Measurements from ENCODE around the gene ITLN2.
A peak's percentile ranks its signal among the peaks of the same experiment; 100 is the strongest.
"Not testable (repeated sequence)": the region's sequence is repeated elsewhere in the genome, so short reads cannot be mapped to it uniquely, and the experiment has no call there.

The ITLN2 gene
- 0 to 0.31 reads per million in 2 donors for total RNA-seq

GRCh38 chr1:160954158-160955104 lies at the start of gene ITLN2:
Gene ITLN2 (minus strand): TSS chr1:160954809. CDS start chr1:160954741, 68 bp downstream.
- peak in 4 of 5 experiments; percentile 7 to 74 (median 16) for DNase-seq

GRCh38 chr1:161001525-161001924 lies 46.9 kb upstream of the ITLN2 start:
- DNase-seq, result no peak

DNA sequence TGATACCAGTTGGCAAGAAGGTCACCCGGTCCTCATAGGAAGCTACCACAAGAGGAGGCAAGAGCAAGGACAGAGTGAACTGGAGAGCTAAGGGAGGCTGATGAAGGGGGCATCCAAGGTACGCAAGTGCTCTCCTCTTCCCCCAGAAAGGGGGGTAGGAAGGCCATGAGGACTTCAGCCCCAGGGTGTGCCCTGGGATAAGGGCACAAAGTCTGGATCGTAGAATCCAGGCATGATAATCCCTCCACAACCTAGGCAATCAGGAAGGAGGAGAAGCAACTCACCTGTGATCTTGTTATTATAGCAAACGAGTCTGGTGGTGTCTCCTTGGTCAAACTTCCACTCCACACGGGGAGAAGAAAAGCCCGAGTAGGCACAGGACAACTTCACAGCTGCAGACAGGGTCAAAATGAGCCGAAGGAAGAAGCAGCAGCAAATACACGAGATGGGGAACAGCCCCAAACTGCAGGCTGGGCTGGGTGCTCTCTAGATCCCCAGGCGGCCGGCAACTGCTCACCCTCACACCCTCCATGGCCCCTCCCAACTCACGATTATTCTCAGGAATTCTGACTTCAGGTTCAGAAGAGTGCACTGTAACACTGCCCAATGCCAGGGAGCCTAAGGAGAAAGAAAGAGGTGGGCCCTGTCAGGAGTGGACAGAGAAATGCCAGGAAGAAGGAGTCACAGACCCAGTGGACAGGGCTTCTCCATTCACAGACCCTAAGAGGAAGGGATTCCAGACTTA lies 46.3 kb upstream of the ITLN2 start:
- no peak for DNase-seq

- DNase-seq, result no peak
Measured at GRCh38 chr1:160999376-160999775, 44.8 kb upstream of the ITLN2 start.

- peak in 3 of 5 experiments; percentile 19 to 55 (median 21) for DNase-seq
Measured at GRCh38 chr1:160997323-160998038, 42.9 kb upstream of the ITLN2 start.

DNA sequence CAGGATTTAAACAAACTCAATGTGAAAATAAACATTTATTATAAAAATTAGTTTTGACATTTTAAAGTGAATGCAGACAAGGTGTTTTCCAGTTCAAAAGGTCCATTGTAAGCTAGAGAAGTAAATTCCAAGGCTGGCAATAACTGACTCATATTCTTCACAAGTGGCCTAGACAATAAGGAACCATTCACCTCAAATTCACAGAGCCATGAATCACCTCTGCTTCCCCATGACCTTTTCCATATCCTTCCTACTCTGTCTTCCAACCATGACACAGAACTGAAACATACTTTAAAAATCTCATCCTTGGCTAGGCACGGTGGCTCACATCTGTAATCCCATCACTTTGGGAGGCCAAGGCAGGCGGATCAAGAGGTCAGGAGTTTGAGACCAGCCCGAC lies 41.6 kb upstream of the ITLN2 start:
- no peak for DNase-seq

DNA sequence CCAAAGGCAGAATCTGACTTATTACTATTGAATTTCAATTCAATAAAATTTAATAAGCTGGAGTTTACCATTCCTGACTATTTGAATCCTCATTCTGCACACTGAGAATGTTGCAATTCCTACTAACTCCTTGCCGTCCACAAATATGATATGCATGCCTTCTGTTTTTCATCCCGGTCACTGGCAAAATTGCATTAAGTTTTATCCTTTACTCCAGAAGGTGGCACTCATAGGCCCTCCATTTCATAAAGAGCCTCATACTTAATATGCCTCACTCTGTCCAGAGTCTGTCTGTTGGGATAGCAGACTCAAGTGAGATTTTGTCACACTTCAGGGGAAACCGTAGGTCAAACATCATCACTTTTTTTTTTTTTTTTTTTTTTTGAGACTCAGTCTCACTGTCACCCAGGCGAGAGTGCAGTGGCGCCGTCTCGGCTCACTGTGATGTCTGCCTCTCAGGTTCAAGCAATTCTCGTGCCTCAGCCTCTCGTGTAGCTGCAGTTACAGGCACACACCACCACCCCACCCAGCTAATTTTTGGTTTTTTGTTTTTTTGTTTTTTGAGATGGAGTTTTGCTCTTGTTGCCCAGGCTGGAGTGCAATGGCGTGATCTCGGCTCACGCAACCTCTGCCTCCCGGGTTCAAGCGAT lies 39.1 kb upstream of the ITLN2 start:
- peak in 1 of 5 experiments; percentile 13 for DNase-seq

DNA sequence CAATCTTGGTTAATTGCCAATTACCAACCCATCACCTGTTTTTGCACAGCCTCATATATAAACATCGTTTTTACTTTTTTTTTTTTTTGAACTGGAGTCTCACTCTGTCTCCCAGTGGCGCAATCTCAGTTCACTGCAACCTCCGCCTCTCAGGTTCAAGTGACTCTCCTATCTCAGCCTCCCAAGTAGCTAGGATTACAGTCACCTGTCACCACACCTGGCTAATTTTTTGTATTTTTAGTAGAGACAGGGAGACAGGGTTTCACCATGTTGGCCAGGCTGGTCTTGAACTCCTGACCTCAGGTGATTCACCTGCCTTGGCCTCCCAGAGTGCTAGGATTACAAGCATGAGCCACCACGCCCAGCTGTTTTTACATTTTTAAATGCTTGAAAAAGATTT lies 37.4 kb upstream of the ITLN2 start:
- DNase-seq, result not testable (repeated sequence)

DNA sequence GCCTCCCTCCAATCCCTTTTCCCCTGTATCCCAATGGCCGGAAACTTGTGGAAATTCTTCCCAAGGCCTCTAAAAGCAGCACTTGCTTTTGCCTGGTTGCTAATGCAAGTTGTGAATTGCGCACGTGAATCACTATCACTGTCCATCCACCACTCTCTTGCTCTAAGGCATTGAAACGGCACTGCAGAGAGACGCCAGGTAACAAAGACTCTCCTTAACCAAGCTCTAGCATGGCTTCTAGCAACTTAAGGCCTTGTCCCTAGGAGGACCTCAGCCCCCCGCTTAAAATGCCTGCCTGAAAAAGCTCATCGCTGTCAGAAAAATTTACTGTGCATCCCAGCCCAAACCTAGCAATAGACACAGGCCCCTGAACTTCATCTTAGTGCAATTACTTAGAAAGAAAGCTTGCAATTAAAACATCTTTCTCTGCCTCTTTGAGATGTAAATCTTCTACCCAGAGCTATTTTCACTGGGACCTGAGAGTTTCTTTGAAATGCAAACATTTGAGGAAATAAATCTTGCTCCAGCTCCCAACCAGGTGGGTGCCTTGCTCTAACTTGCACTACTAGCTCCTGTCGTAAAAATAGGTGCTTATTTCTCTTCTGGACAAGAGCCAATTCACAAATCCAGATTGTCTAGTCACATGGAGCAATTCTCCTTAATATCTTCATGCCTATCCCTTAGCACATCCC lies 32.9 kb upstream of the ITLN2 start:
- DNase-seq, result no peak

DNA sequence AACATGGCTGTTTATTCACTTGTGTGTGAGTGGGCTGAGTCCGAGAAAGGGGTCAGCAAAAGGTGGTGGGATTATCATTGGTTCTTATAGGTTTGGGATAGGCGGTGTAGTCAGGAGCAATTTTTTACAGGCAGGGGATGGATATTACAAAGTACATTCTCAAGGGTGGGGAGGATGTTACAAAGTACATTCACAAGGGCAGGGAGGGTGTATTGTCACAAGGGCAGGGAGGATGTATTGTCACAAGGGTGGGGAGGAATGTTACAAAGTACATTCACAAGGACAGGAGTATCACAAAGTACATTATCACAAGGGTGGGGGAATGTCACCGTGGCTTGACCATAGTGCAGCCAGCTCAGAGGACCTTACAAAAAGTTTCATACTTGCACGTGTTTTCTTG lies 31.1 kb upstream of the ITLN2 start:
- DNase-seq, result no peak

- DNase-seq, result peak in 1 of 5 experiments; percentile 9
Measured at GRCh38 chr1:160981584-160982411, 27.2 kb upstream of the ITLN2 start.

GRCh38 chr1:160979286-160979685 lies 24.7 kb upstream of the ITLN2 start:
- no peak for DNase-seq

DNA sequence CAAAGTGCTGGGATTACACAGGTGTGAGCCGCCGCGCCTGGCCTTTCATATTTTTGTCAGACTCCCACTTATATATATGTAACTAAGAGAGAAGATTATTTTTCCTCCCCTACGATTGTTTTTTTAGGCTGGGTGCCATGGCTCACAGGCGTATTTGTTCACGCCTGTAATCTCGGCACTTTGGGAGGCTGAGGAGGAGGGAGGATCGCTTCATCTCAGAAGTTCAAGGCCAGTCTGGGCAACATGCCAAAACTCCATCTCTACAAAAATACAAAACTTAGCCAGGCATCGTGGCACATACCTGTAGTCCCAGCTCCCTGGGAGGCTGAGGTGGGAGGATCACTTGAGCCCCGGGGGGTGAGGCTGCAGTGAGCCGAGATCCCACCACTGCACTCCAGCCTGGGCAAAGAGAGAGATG lies 23.9 kb upstream of the ITLN2 start:
- no peak for DNase-seq

- DNase-seq, result no peak
Measured at GRCh38 chr1:160975026-160975425, 20.4 kb upstream of the ITLN2 start.

GRCh38 chr1:160973491-160973890 lies 18.9 kb upstream of the ITLN2 start:
- no peak for DNase-seq

DNA sequence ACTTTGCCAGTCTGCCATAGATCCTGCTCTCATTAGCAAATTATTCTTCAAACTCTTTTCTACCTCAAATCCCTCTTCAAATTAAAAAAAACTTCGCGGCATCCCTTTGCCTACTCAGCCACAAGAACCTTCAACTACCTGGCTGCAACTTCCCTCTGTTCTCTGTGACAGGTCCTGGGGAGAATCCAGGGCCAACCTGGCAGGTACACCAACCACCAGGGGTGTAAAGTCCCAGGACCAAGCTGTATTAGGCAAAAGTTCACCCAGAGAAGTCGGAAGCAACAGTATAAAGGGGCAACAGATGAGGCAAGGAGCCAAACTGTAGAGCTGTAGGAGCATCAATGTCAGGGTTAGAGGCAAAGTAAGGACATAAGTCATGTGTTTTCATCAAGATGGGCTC lies 18.3 kb upstream of the ITLN2 start:
- DNase-seq, result no peak

DNA sequence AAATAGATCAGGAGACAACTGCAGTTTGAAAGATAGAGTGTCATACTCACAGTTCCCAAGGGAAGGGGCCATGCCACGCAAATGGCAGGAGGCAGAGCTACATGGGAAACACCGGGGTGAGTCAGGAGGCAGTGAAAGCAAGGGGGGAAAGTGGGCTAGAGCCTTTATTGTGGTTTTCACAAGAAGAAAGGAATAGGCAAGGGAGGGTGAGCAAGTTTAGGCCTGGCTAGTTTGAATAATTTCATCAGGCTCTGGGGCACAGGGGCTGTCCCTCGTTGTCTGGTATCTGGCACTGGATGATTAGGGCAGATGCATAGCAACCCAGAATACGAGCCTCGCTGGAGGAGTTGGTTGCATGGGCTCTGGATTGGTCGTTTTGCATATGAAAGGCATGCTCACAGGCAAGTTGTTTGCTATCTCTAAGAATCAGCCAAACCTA lies 17.0 kb upstream of the ITLN2 start:
- DNase-seq, result peak in 1 of 5 experiments; percentile 1

DNA sequence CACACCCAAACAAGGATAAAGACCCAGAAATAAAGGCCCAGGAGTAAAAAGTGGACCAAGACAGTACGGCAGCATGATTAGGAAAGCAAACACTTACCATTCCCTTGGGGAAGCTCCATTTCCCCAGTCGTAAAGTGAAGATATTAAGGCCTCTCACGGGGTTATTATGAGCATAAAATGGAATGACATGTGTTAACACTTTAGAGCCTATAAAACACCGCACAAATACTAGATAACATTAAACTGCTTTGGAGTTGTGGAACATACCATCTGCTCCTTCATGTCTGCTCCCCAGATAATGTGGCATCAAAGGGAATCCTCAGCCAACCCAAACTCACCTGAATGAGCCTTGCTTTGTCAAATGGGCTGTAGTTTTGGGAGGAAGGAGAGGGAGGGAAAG lies 8.9 kb upstream of the ITLN2 start:
- DNase-seq, result no peak

GRCh38 chr1:160961419-160961818 lies 6.8 kb upstream of the ITLN2 start:
- no peak for DNase-seq

DNA sequence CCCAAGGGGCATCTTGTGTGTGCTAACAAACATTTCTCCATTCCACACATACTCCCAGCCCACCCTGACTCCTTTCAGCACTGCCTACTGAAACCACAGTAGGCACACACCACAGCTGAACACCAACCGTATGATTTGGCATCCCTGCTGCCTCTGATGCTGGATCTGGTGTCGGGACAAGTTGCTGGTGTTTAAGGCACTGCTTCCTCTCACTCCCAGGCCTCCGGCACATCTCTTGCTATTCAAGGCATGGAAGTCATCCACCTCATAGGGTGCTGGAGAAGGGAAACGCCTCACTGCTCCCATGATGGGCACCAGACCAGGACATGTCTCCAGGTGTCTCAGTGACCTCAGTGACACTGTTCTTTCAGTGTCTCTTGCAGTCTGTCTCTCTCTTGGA lies 2.4 kb upstream of the ITLN2 start:
- no peak for DNase-seq

GRCh38 chr1:160953030-160953429 lies 1.6 kb downstream of the ITLN2 start:
- no peak for DNase-seq
